Measurements from ENCODE around the gene MFSD12.

The MFSD12 gene

DNA sequence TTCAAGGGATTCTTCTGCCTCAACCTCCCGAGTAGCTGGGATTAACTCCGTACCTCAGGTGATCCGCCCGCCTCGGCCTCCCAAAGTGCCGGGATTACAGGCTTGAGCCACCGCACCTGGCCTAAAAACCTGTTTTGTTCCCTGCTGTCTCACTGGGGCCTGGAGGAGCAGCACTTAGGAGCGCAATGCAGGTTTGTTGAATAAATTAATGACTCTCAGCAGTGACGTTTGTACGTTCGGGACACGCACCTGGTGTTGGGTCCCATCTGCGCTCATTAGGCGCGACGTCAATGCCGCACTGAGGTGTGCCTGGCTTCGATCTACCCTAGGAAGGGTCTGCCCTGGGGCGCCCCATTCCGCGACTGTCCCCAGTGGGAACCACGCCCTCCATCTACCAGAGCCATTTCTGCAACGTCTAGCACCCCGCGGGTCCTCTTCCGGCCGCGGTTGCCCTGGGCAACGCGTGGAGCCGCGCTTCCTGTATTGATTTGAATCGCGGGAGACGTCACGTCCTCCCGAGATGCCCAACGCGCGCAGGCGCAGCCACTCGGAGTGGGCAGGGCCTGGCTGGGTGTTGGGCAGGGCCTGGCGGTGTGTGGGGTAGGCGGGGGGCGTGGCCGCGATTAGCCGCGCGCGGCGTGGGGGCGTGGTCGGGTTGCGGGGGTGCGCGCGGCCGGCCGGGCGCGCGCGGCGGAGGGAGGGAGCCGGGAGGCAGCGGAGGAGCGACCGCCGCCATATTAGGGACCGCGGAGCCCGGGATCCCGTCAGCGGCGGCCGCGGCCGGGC is 51.6 kb downstream of the MFSD12 start, which contains the start of gene FZR1 (continued):
- TF ChIP-seq OSR2 (tag by site-specific recombination; IDR thresholded peaks at IDR 0.05) (0 out of 2 replicates have a peak, but pooled peaks have one; percentile 2), KLF10 (tag by site-specific recombination; IDR thresholded peaks at IDR 0.05) (peak; percentile 78; the same call in 1 of the 2 replicates), ZNF501 (tag by site-specific recombination; IDR thresholded peaks at IDR 0.05) (0 out of 2 replicates have a peak, but pooled peaks have one; percentile 54), ZNF274 (IDR thresholded peaks at IDR 0.05; ENCODE audit: low read length) (no peak), ZNF274 (tag by site-specific recombination; IDR thresholded peaks at IDR 0.05; ENCODE audit: borderline replicate concordance) (no peak), BCL11B (tag by site-specific recombination; IDR thresholded peaks at IDR 0.05; ENCODE audit: low read depth) (peak; percentile 14; the same call in 1 of the 2 replicates), ZNF433 (tag by site-specific recombination; IDR thresholded peaks at IDR 0.05; ENCODE audit: low read depth) (no peak), KLF7 (tag by site-specific recombination; IDR thresholded peaks at IDR 0.05; ENCODE audit: borderline replicate concordance) (peak; percentile 91), ZNF394 (tag by site-specific recombination; IDR thresholded peaks at IDR 0.05; ENCODE audit: borderline replicate concordance) (peak; percentile 48; the same call in 1 of the 2 replicates), ZNF350 (tag by site-specific recombination; IDR thresholded peaks at IDR 0.05) (no peak), ZNF24 (tag by site-specific recombination; IDR thresholded peaks at IDR 0.05) (0 out of 2 replicates have a peak, but pooled peaks have one; percentile 38), ZNF391 (tag by site-specific recombination; IDR thresholded peaks at IDR 0.05; ENCODE audit: borderline replicate concordance, low read depth) (peak; percentile 11; the same call in 1 of the 2 replicates), YY2 (tag by site-specific recombination; IDR thresholded peaks at IDR 0.05) (peak; percentile 26; the same call in 1 of the 2 replicates), ZBTB7A (tag by site-specific recombination; IDR thresholded peaks at IDR 0.05; ENCODE audit: low read depth) (no peak), ZNF610 (tag by site-specific recombination; IDR thresholded peaks at IDR 0.05; ENCODE audit: borderline replicate concordance) (no peak), ZNF239 (tag by site-specific recombination; IDR thresholded peaks at IDR 0.05) (no peak), ZBTB20 (tag by site-specific recombination; IDR thresholded peaks at IDR 0.05) (peak; percentile 8; the same call in 1 of the 2 replicates)
- TF ChIP-seq, protein P1, sequence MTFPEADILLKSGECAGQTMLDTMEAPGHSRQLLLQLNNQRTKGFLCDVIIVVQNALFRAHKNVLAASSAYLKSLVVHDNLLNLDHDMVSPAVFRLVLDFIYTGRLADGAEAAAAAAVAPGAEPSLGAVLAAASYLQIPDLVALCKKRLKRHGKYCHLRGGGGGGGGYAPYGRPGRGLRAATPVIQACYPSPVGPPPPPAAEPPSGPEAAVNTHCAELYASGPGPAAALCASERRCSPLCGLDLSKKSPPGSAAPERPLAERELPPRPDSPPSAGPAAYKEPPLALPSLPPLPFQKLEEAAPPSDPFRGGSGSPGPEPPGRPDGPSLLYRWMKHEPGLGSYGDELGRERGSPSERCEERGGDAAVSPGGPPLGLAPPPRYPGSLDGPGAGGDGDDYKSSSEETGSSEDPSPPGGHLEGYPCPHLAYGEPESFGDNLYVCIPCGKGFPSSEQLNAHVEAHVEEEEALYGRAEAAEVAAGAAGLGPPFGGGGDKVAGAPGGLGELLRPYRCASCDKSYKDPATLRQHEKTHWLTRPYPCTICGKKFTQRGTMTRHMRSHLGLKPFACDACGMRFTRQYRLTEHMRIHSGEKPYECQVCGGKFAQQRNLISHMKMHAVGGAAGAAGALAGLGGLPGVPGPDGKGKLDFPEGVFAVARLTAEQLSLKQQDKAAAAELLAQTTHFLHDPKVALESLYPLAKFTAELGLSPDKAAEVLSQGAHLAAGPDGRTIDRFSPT (tag by site-specific recombination; IDR thresholded peaks at IDR 0.05) = peak; percentile 96
- TF ChIP-seq, protein P2, sequence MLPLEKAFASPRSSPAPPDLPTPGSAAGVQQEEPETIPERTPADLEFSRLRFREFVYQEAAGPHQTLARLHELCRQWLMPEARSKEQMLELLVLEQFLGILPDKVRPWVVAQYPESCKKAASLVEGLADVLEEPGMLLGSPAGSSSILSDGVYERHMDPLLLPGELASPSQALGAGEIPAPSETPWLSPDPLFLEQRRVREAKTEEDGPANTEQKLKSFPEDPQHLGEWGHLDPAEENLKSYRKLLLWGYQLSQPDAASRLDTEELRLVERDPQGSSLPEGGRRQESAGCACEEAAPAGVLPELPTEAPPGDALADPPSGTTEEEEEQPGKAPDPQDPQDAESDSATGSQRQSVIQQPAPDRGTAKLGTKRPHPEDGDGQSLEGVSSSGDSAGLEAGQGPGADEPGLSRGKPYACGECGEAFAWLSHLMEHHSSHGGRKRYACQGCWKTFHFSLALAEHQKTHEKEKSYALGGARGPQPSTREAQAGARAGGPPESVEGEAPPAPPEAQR (tag by site-specific recombination; IDR thresholded peaks at IDR 0.05) = no peak
- TF ChIP-seq, protein P3, sequence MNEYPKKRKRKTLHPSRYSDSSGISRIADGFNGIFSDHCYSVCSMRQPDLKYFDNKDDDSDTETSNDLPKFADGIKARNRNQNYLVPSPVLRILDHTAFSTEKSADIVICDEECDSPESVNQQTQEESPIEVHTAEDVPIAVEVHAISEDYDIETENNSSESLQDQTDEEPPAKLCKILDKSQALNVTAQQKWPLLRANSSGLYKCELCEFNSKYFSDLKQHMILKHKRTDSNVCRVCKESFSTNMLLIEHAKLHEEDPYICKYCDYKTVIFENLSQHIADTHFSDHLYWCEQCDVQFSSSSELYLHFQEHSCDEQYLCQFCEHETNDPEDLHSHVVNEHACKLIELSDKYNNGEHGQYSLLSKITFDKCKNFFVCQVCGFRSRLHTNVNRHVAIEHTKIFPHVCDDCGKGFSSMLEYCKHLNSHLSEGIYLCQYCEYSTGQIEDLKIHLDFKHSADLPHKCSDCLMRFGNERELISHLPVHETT (tag by site-specific recombination; IDR thresholded peaks at IDR 0.05) = 0 out of 2 replicates have a peak, but pooled peaks have one; percentile 44
- TF ChIP-seq, protein P4, sequence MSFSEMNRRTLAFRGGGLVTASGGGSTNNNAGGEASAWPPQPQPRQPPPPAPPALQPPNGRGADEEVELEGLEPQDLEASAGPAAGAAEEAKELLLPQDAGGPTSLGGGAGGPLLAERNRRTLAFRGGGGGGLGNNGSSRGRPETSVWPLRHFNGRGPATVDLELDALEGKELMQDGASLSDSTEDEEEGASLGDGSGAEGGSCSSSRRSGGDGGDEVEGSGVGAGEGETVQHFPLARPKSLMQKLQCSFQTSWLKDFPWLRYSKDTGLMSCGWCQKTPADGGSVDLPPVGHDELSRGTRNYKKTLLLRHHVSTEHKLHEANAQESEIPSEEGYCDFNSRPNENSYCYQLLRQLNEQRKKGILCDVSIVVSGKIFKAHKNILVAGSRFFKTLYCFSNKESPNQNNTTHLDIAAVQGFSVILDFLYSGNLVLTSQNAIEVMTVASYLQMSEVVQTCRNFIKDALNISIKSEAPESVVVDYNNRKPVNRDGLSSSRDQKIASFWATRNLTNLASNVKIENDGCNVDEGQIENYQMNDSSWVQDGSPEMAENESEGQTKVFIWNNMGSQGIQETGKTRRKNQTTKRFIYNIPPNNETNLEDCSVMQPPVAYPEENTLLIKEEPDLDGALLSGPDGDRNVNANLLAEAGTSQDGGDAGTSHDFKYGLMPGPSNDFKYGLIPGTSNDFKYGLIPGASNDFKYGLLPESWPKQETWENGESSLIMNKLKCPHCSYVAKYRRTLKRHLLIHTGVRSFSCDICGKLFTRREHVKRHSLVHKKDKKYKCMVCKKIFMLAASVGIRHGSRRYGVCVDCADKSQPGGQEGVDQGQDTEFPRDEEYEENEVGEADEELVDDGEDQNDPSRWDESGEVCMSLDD (tag by site-specific recombination; IDR thresholded peaks at IDR 0.05) = peak; percentile 95
- TF ChIP-seq, protein P5, sequence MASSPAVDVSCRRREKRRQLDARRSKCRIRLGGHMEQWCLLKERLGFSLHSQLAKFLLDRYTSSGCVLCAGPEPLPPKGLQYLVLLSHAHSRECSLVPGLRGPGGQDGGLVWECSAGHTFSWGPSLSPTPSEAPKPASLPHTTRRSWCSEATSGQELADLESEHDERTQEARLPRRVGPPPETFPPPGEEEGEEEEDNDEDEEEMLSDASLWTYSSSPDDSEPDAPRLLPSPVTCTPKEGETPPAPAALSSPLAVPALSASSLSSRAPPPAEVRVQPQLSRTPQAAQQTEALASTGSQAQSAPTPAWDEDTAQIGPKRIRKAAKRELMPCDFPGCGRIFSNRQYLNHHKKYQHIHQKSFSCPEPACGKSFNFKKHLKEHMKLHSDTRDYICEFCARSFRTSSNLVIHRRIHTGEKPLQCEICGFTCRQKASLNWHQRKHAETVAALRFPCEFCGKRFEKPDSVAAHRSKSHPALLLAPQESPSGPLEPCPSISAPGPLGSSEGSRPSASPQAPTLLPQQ (tag by site-specific recombination; IDR thresholded peaks at IDR 0.05) = peak; percentile 77
- TF ChIP-seq, protein P6, sequence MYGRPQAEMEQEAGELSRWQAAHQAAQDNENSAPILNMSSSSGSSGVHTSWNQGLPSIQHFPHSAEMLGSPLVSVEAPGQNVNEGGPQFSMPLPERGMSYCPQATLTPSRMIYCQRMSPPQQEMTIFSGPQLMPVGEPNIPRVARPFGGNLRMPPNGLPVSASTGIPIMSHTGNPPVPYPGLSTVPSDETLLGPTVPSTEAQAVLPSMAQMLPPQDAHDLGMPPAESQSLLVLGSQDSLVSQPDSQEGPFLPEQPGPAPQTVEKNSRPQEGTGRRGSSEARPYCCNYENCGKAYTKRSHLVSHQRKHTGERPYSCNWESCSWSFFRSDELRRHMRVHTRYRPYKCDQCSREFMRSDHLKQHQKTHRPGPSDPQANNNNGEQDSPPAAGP (tag by site-specific recombination; IDR thresholded peaks at IDR 0.05) = peak; percentile 83
- TF ChIP-seq, protein P7, sequence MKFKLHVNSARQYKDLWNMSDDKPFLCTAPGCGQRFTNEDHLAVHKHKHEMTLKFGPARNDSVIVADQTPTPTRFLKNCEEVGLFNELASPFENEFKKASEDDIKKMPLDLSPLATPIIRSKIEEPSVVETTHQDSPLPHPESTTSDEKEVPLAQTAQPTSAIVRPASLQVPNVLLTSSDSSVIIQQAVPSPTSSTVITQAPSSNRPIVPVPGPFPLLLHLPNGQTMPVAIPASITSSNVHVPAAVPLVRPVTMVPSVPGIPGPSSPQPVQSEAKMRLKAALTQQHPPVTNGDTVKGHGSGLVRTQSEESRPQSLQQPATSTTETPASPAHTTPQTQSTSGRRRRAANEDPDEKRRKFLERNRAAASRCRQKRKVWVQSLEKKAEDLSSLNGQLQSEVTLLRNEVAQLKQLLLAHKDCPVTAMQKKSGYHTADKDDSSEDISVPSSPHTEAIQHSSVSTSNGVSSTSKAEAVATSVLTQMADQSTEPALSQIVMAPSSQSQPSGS (tag by site-specific recombination; IDR thresholded peaks at IDR 0.05; ENCODE audit: low read depth) = peak; percentile 28; the same call in 1 of the 2 replicates

Measured in HEK293 (cell line).